Neural progenitor cell (in vitro differentiated cells): ENCODE results near the gene HSP90AA1.

Experiments
- CTCF ChIP-seq: fragments of 200-600 bp; sonication (generic); IDR thresholded peaks from 2 replicates; pipeline ENCODE4 v1.5.1; 2017; ENCODE audit warnings: antibody characterized with exemption, mild to moderate bottlenecking
- EZH2 ChIP-seq: fragments of 200-600 bp; sonication (generic); IDR thresholded peaks from 2 replicates; pipeline ENCODE4 v1.6.1; 2017; ENCODE audit warnings: antibody characterized with exemption, mild to moderate bottlenecking, moderate library complexity

- no peak for TF ChIP-seq CTCF
- TF ChIP-seq EZH2 = no peak
Observed at GRCh38 chr14:102095871-102096568, 9.2 kb upstream of the HSP90AA1 start.
